A549 (cell line): ENCODE measurements around the gene ARSD. TPM values are rescaled to one million over a fixed set of nuclear protein-coding genes. Genes with fewer than 3 reads are reported as not detected.

ENCODE experiments used
- ATAC-seq, 2 experiments: fragments of 200-7000 bp in 1 of 2; fragments of >200 bp in 1 of 2; cut with Nextera tagmentation in 1 of 2; cut with Tn5 transposase in 1 of 2; 3 replicates each; pipeline versions ENCODE4 v1.8.0 to v1.9.1; 2018 to 2020; ENCODE audit warnings: mild to moderate bottlenecking in 1 of 2, moderate library complexity in 1 of 2
- CTCF ChIA-PET: fragments of 300-600 bp; sonication (Branson Sonifier 250); formaldehyde crosslinking; extraction: SDS; loops from one replicate; lab custom pipeline; 2021; ENCODE audit warnings: antibody characterized with exemption, inconsistent platforms; lab: Yijun Ruan, JAX
- POLR2A ChIA-PET: fragments of 350-600 bp; formaldehyde crosslinking; extraction: SDS; loops from one replicate; lab custom pipeline; 2021; ENCODE audit warnings: antibody characterized with exemption, inconsistent platforms; lab: Yijun Ruan, JAX
- DNase-seq, 2 experiments: peaks; one replicate each; pipeline versions ENCODE4 v3.0.0 to v3.0.0-alpha.2; 2011 to 2016; ENCODE audit warnings: low read depth in 1 of 2, low spot score in 1 of 2
- FAIRE-seq: peaks from 2 replicates; lab custom pipeline; 2011; peaks lifted over from hg19 to GRCh38; lab: Jason Lieb, UNC
- H3K27ac ChIP-seq, 2 experiments: fragments of >200 bp; sonication (Bioruptor Twin); formaldehyde crosslinking; 3 replicates each; pipeline ENCODE4 v1.5.1; 2016 to 2017
- H3K4me1 ChIP-seq: fragments of >200 bp; sonication (Bioruptor Twin); formaldehyde crosslinking; 3 replicates; pipeline ENCODE4 v1.6.1; 2016
- H3K4me2 ChIP-seq: fragments of >200 bp; sonication (Bioruptor Twin); formaldehyde crosslinking; 3 replicates; pipeline ENCODE4 v1.6.1; 2016
- H3K4me3 ChIP-seq: fragments of >200 bp; sonication (Bioruptor Twin); formaldehyde crosslinking; 3 replicates; pipeline ENCODE4 v1.5.1; 2016
- H3K9me3 ChIP-seq: fragments of >200 bp; sonication (Bioruptor Twin); formaldehyde crosslinking; 3 replicates; pipeline ENCODE4 v1.6.1; 2016
- BCL3 ChIP-seq: fragments of >200 bp; sonication (Bioruptor Twin); formaldehyde crosslinking; IDR thresholded peaks from 3 replicates; pipeline ENCODE4 v1.6.1; 2016
- CTCF ChIP-seq: fragments of >200 bp; sonication (Bioruptor Twin); formaldehyde crosslinking; IDR thresholded peaks from 3 replicates; pipeline ENCODE4 v1.5.1; 2016
- EHMT2 ChIP-seq: fragments of 200-600 bp; sonication (generic); IDR thresholded peaks from 2 replicates; pipeline ENCODE4 v1.6.1; 2016; ENCODE audit warnings: antibody characterized with exemption, low read depth, mild to moderate bottlenecking, moderate library complexity
- FOSB ChIP-seq: fragments of 250-450 bp; sonication (Bioruptor Pico); IDR thresholded peaks from 2 replicates; pipeline ENCODE4 v1.5.0; 2020; ENCODE audit warnings: mild to moderate bottlenecking, moderate library complexity
- GATA3 ChIP-seq: IDR thresholded peaks from 2 replicates; pipeline ENCODE4 v1.6.1; 2012; ENCODE audit warnings: borderline replicate concordance
- HES2 ChIP-seq: fragments of >200 bp; sonication (Bioruptor Twin); formaldehyde crosslinking; IDR thresholded peaks from 2 replicates; pipeline ENCODE4 v1.6.1; 2016
- HMGXB4 ChIP-seq: fragments of 250-450 bp; sonication (Bioruptor Pico); IDR thresholded peaks from 2 replicates; pipeline ENCODE4 v1.5.0; 2021; ENCODE audit warnings: mild to moderate bottlenecking, moderate library complexity, borderline replicate concordance
- KDM5A ChIP-seq: fragments of 200-600 bp; sonication (generic); IDR thresholded peaks from 2 replicates; pipeline ENCODE4 v1.6.1; 2016; ENCODE audit warnings: antibody characterized with exemption, mild to moderate bottlenecking
- PHF8 ChIP-seq: fragments of 200-600 bp; sonication (generic); IDR thresholded peaks from 2 replicates; pipeline ENCODE4 v1.6.1; 2016; ENCODE audit warnings: low read depth, mild to moderate bottlenecking, antibody characterized with exemption, moderate library complexity, borderline replicate concordance
- RAD21 ChIP-seq, 2 experiments: fragments of >200 bp in 1 of 2; sonication (Bioruptor Twin) in 1 of 2; formaldehyde crosslinking in 1 of 2; IDR thresholded peaks in 1 of 2; conservative IDR thresholded peaks in 1 of 2; 2 replicates in 1 of 2; 3 replicates in 1 of 2; pipeline ENCODE4 v1.6.1; 2012 to 2018; ENCODE audit warnings: inconsistent platforms in 1 of 2
- RARB ChIP-seq: fragments of 250-450 bp; sonication (Bioruptor Pico); IDR thresholded peaks from 2 replicates; pipeline ENCODE4 v1.8.0; 2021; ENCODE audit warnings: mild to moderate bottlenecking, moderate library complexity
- REST ChIP-seq: fragments of 200-600 bp; sonication (generic); IDR thresholded peaks from 2 replicates; pipeline ENCODE4 v1.6.1; 2016; ENCODE audit warnings: antibody characterized with exemption, mild to moderate bottlenecking, moderate library complexity
- ZNF302 ChIP-seq: fragments of 250-450 bp; sonication (Bioruptor Pico); IDR thresholded peaks from 2 replicates; pipeline ENCODE4 v1.9.0; 2021; ENCODE audit warnings: inconsistent platforms, mild to moderate bottlenecking, moderate library complexity
- WGBS: methylation state at CpG from one replicate; pipeline ENCODE4 v1.1.6; 2017; ENCODE audit errors: missing lambda C conversion rate; 5-methylcytosine and 5-hydroxymethylcytosine counted together
- polyA plus RNA-seq, 4 experiments: library from polyadenylated mRNA; depleted of rRNA in 3 of 4; stranded (reverse); fragments of >200 nt; fragmentation: RNase III in 1 of 4; extraction: RNeasy Plus Mini Kit Qiagen cat#74134 plus additional on column Dnase treatment in 1 of 4; gene quantifications; 2 replicates in 3 of 4; 3 replicates in 1 of 4; pipeline ENCODE4 v1.2.3, GENCODE V29; 2011 to 2017

The ARSD gene
- polyA plus RNA-seq, 2 of the 4 experiments (the other 2 are of a cell fraction), result 9.9 to 17.4 TPM

- FAIRE-seq, result no peak
- POLR2A ChIA-PET, result no interaction called here
Measured at GRCh38 chrX:2875798-2876399, 53.2 kb downstream of the ARSD start.

GRCh38 chrX:2875136-2875481 is 54.0 kb downstream of the ARSD start:
- Histone ChIP-seq H3K4me2 (no peak overlapping the region), H3K4me1 (no peaks in the 10 kb centered on the region), H3K27ac (no peak overlapping the region), H3K4me3 (no peak overlapping the region), H3K9me3 (no peaks in the 10 kb centered on the region)
- TF ChIP-seq HES2 (no peak), PHF8 (no peak), REST (no peak), RARB (CRISPR knock-in tag) (no peak), FOSB (CRISPR knock-in tag) (no peak), BCL3 (no peak), GATA3 (no peak), HMGXB4 (CRISPR knock-in tag) (no peak), KDM5A (no peak), ZNF302 (no peak)
- CTCF ChIA-PET, result interaction anchor here (0.7 to 1.3 kb wide), 3 partner anchors 9 to 746 kb away, joined by 3 to 5 read pairs (median 3); no protein-coding TSS in a partner anchor
- FAIRE-seq (no peak), DNase-seq (no peak), ATAC-seq (no peak)
- WGBS, result 91% methylated on average over 3 of the region's 3 CpGs
- POLR2A ChIA-PET, result no interaction called here

More at GRCh38 chrX:2875798-2876399, 53.2 kb downstream of the ARSD start:
- TF ChIP-seq CTCF (peak; percentile 37; the same call in 2 of the 3 replicates), RAD21 (conservative IDR thresholded peaks at IDR 0.05 in 1 of 2, IDR thresholded peaks at IDR 0.05 in 1 of 2) (peak; percentile 47 to 53; a peak in 4 of 5 replicates), EHMT2 (no peak)
- DNase-seq, result peak in 1 of 2 experiments; percentile 36
- Histone ChIP-seq H3K9me3 (no peaks in the 10 kb centered on the region), H3K4me3 (no peak overlapping the region), H3K4me2 (no peak overlapping the region), H3K27ac (no peak overlapping the region), H3K4me1 (no peaks in the 10 kb centered on the region)
- CTCF ChIA-PET, result interaction anchor here (0.6 to 1.3 kb wide), 5 partner anchors 10 to 745 kb away, joined by 3 to 5 read pairs (median 3); no protein-coding TSS in a partner anchor
- peak; percentile 59 to 78; a peak in 4 of 6 replicates for ATAC-seq
- 33% methylated on average over 6 of the region's 6 CpGs for WGBS
